ENCODE results near the gene ZFC3H1.
"Not testable (repeated sequence)": the region's sequence is repeated elsewhere in the genome, so short reads cannot be mapped to it uniquely, and the experiment has no call there.

The ZFC3H1 gene

GRCh38 chr12:71663561-71664410 lies at the start of gene ZFC3H1, which contains the start of gene THAP2:
Gene ZFC3H1 (minus strand): TSS chr12:71663848. CDS start chr12:71663610, 238 bp downstream.
Gene THAP2 (plus strand): TSS chr12:71664301. CDS start chr12:71664510, 209 bp downstream.
- DNase-seq (ENCODE audit: low read depth in 3 of 3) = peak; percentile 67 to 87 (median 80)

DNA sequence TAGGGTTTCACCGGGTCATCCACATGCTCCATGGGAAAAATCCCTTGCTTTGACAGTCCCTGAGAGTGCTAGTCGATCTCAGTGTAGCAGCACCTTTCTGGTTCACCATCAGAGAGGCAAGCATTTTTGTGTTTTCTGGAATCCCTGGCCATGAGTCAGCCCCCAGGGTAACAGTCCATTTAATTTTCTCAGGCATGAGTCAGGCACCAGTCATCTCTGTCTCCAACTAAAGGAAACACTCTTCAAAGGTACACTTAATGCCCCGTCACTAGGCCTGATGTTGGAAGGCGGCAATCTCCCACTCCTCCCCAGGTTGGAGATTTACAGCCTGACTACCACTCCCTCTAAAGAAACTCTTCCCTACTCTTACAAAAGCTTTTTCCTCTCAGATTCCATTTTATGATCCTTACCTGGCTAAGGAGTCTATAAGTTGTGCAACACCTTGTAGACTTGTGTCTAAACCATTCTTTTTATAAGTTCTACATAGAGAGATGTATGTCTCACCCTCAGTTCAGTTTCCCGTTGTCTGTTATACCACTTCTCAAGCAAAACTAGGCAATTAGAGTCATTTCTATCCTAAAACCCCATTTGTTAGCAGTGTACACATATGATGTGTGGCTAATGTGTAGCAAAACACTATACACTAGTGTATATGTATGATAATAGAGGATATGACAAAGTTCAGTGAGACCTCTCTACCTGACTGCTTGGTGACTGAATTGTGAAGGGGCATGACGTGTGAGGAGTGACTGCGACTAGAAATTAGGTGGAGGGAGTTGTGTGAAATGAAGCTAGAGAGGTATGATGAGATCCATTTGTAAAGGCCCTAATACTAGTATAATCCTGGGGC lies 46.9 kb upstream of the ZFC3H1 start:
- DNase-seq (ENCODE audit: low read depth in 3 of 3) = no peak

- DNase-seq (ENCODE audit: low read depth in 3 of 3) = no peak
Measured at GRCh38 chr12:71708658-71709057, 45.0 kb upstream of the ZFC3H1 start.

GRCh38 chr12:71704920-71705319 lies 41.3 kb upstream of the ZFC3H1 start:
- no peak for DNase-seq (ENCODE audit: low read depth in 3 of 3)

DNA sequence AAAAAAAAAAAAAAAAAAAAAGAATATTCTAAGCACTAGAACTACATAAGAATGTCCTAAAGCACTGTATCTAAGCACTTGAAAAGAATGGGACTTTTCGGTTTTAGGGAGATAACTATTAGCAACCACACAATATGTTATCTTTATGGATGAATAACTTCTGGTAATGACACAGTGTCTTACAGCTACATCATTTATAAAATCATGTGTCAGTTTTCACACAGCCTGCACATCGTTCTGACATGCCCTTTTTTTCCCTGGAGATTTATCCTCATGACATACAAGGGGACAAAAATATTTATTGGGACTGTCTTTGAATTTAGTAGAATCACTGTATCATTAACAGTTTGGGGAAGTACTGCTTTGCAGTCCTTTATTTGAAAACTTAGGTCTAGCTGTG lies 39.6 kb upstream of the ZFC3H1 start:
- DNase-seq (ENCODE audit: low read depth in 3 of 3) = no peak

- DNase-seq (ENCODE audit: low read depth in 3 of 3) = no peak
Measured at GRCh38 chr12:71702590-71702989, 38.9 kb upstream of the ZFC3H1 start.

GRCh38 chr12:71702181-71702580 lies 38.5 kb upstream of the ZFC3H1 start:
- DNase-seq (ENCODE audit: low read depth in 3 of 3) = not testable (repeated sequence)

GRCh38 chr12:71695782-71696181 lies 32.1 kb upstream of the ZFC3H1 start:
- no peak for DNase-seq (ENCODE audit: low read depth in 3 of 3)

DNA sequence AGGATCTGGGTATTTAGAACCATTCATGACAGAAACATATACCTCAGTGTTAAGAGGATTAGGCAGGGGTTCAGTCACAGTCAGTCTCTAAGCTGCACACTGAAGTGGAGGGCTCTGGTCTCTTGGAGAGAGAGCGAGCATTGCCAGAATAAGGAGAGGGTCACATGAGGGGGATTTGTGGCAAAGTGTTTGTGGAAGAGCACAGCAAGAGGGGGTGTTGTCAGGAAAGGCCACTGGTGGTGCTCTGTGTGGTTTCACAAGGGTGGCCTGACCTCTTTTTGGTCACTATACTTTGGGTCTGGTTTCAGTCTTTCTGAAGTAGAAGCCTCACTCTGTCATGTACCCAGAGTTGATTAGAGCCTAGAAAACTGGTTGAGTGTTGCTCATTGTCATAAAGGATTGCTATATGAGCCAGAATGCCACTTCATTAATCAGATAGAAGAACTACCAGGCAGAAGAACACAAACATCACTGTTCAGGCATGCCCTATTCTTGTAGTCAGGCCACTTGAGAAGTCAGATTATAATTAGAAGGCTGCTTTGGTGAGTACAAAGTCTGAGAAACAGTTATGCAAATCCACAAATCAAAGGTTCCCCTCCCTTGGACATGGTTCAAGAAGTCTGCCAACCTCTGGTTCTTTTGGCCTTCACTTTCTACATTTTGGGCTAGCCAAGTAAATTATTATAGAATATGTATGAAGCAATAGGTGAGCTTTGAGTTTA lies 30.6 kb upstream of the ZFC3H1 start:
- no peak for DNase-seq (ENCODE audit: low read depth in 3 of 3)

GRCh38 chr12:71693651-71694050 lies 30.0 kb upstream of the ZFC3H1 start:
- not testable (repeated sequence) for DNase-seq (ENCODE audit: low read depth in 3 of 3)

DNA sequence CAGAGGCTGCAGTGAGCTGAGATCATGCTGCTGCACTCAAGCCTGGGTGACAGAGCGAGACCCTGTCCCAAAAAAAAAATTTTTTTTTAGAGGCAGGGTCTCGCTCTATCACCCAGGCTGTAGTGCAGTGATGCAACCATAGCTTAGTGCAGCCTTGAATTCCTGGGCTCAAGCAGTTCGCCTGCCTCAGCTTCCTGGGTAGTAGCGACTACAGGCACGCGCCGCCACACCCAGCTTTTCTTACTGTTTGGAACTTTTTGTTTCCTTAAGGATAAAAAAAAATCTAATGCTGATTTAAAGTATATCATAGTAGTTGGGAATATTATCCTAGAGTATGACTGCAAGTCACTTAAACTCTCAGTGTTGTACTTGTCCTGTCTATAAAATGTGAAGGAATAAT lies 29.5 kb upstream of the ZFC3H1 start:
- DNase-seq (ENCODE audit: low read depth in 3 of 3) = no peak

- no peak for DNase-seq (ENCODE audit: low read depth in 3 of 3)
Measured at GRCh38 chr12:71691504-71692129, 28.0 kb upstream of the ZFC3H1 start.

DNA sequence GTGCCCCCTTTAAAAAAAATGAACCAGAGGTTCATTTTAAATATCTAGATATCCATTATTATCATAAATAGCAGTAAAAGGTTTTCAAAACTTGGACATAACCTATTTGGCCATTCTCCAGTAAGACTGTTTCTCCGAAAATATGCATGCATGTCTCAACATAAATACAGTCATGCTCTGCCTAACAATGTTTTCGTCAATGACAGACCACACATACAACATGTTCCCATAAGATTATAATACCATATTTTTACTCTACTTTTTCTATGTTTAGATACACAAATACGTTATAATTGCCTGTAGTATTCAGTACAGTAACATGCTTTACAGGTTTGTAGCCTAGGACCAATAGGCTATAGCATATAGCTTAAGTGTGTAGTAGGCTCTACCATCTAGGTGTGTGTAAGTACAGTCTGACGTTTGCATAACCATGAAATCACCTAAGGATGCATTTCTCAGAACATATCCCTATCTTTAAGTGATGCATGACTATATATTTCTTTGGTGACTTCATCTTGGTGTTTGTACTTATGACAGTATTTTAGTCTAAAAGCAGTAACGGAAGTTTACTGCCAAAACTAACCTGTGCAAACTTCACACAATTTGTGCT lies 25.4 kb upstream of the ZFC3H1 start:
- no peak for DNase-seq (ENCODE audit: low read depth in 3 of 3)

GRCh38 chr12:71687172-71687571 lies 23.5 kb upstream of the ZFC3H1 start:
- not testable (repeated sequence) for DNase-seq (ENCODE audit: low read depth in 3 of 3)

GRCh38 chr12:71686658-71687025 lies 23.0 kb upstream of the ZFC3H1 start:
- no peak for DNase-seq (ENCODE audit: low read depth in 3 of 3)

- DNase-seq (ENCODE audit: low read depth in 3 of 3) = peak; percentile 58 to 69 (median 66)
Measured at GRCh38 chr12:71685914-71686657, 22.4 kb upstream of the ZFC3H1 start, which contains the start of gene TMEM19. Gene TMEM19 (plus strand): TSS chr12:71686082. CDS start chr12:71686681, 599 bp downstream.

GRCh38 chr12:71685312-71685906 lies 21.8 kb upstream of the ZFC3H1 start:
- no peak for DNase-seq (ENCODE audit: low read depth in 3 of 3)

DNA sequence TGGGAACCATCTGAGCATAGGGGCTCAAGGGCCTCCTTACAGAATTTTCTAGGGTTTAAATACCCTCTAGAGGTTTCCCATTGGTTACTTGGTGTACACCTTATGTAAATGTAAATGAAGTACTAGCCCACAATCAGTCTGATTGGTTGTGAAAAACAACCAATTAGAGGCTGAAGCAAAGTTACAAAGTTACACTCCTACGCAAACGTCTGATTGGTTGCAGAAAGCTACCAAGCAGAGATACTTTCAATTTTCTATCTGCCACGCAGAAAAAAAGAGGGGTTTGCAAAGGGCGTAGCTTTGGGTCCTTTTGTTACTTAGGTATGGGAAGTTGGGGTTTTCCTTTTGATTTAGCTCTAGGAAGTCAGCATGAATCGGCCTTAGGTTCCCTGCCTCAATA lies 20.4 kb upstream of the ZFC3H1 start:
- no peak for DNase-seq (ENCODE audit: low read depth in 3 of 3)

- DNase-seq (ENCODE audit: low read depth in 3 of 3) = no peak
Measured at GRCh38 chr12:71683633-71684032, 20.0 kb upstream of the ZFC3H1 start.

- DNase-seq (ENCODE audit: low read depth in 3 of 3) = no peak
Measured at GRCh38 chr12:71682466-71682865, 18.8 kb upstream of the ZFC3H1 start.
